Smooth muscle cell (in vitro differentiated cells): ENCODE measurements around the gene KCNJ4. TPM values are rescaled to one million over a fixed set of nuclear protein-coding genes. Genes with fewer than 3 reads are reported as not detected.

Source experiments
- DNase-seq: peaks from one replicate; lab custom pipeline; 2025; ENCODE audit not compliant: unreplicated experiment; lab: John Stamatoyannopoulos, UW
- H2AFZ ChIP-seq: fragments of 200-600 bp; sonication (generic); 2 replicates; pipeline ENCODE4 v1.6.0; 2016; ENCODE audit warnings: antibody characterized with exemption, low read depth, mild to moderate bottlenecking
- H3F3A ChIP-seq: fragments of 200-600 bp; sonication (generic); 2 replicates; pipeline ENCODE4 v1.6.0; 2017; ENCODE audit warnings: antibody characterized with exemption, low read depth
- H3K27ac ChIP-seq: fragments of 200-600 bp; sonication (generic); 2 replicates; pipeline ENCODE4 v1.5.1; 2016; ENCODE audit warnings: low read depth, mild to moderate bottlenecking
- H3K27me3 ChIP-seq: fragments of 200-600 bp; sonication (generic); 2 replicates; pipeline ENCODE4 v1.6.1; 2016; ENCODE audit warnings: low read depth, mild to moderate bottlenecking
- H3K36me3 ChIP-seq: fragments of 200-600 bp; sonication (generic); 2 replicates; pipeline ENCODE4 v1.5.1; 2016; ENCODE audit warnings: low read depth
- H3K4me1 ChIP-seq: fragments of 200-600 bp; sonication (generic); 2 replicates; pipeline ENCODE4 v1.5.1; 2016; ENCODE audit warnings: low read depth
- H3K4me2 ChIP-seq: fragments of 200-600 bp; sonication (generic); 2 replicates; pipeline ENCODE4 v1.6.0; 2016; ENCODE audit warnings: mild to moderate bottlenecking
- H3K4me3 ChIP-seq: fragments of 200-600 bp; sonication (generic); 2 replicates; pipeline ENCODE4 v1.5.1; 2016; ENCODE audit warnings: mild to moderate bottlenecking
- H3K79me2 ChIP-seq: fragments of 200-600 bp; sonication (generic); 2 replicates; pipeline ENCODE4 v1.6.0; 2016; ENCODE audit warnings: low read depth, mild to moderate bottlenecking
- H3K9ac ChIP-seq: fragments of 200-600 bp; sonication (generic); 2 replicates; pipeline ENCODE4 v1.6.0; 2016; ENCODE audit warnings: low read depth
- H3K9me3 ChIP-seq: fragments of 200-600 bp; sonication (generic); replicated peaks from 2 replicates; pipeline ENCODE4 v1.5.1; 2016; ENCODE audit warnings: low read depth
- H4K20me1 ChIP-seq: fragments of 200-600 bp; sonication (generic); 2 replicates; pipeline ENCODE4 v1.6.0; 2016; ENCODE audit warnings: low read depth
- CTCF ChIP-seq: fragments of 200-600 bp; sonication (generic); IDR thresholded peaks from 2 replicates; pipeline ENCODE4 v1.5.1; 2017; ENCODE audit warnings: borderline replicate concordance, mild to moderate bottlenecking, antibody characterized with exemption; ENCODE audit not compliant: insufficient read depth, poor library complexity, severe bottlenecking
- WGBS: methylation state at CpG from one replicate; pipeline ENCODE4 v1.1.7; 2016; ENCODE audit warnings: low lambda C conversion rate; 5-methylcytosine and 5-hydroxymethylcytosine counted together
- polyA plus RNA-seq: library from polyadenylated mRNA; unstranded; fragments of >200 nt; fragmentation: Nextera tagmentation; extraction: Ambion mirVana; gene quantifications from 2 replicates; pipeline ENCODE4 v1.2.1, GENCODE V29; 2016
- total RNA-seq: library from RNA; depleted of rRNA; stranded (reverse); fragments of >200 nt; gene quantifications from 2 replicates; pipeline ENCODE4 v1.2.3, GENCODE V29; 2014

KCNJ4 gene
- total and polyA plus RNA-seq, 2 experiments from 2014 or later, result not detected

DNA sequence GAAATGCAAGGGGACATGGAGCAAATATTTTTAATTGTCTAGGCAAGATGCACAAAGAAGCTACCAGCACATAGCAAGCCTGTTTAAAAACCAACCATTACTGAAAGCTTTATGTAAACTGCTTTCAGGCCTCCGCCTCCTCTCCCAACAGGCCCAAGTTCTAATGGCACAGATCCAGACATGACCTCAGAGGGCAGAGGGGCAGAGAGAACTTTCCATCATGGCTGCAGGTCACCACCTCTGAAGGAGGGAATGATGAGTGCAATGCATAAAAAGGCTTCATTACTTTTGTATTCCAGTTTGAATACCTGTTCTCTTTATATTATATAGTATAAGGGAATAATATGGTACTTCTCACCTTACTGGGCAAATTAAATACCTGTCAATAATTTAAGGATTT is 35.9 kb upstream of the KCNJ4 start:
- Histone ChIP-seq H3K4me2 (no peak overlapping the region), H3K9me3 (no peaks in the 10 kb centered on the region), H3K4me1 (no peaks in the 10 kb centered on the region), H4K20me1 (peaks cover 100% of the 10 kb centered on the region), H3K27me3 (no peaks in the 10 kb centered on the region), H3K27ac (peak overlapping the region; percentile 75), H3K79me2 (peaks cover 53% of the 10 kb centered on the region), H3F3A (peaks cover 80% of the 10 kb centered on the region), H3K36me3 (peaks cover 35% of the 10 kb centered on the region), H3K9ac (no peak overlapping the region), H2AFZ (no peak overlapping the region), H3K4me3 (no peak overlapping the region)
- no peak for TF ChIP-seq CTCF
- DNase-seq, result no peak
- WGBS, result 86% methylated on average over 1 of the region's 1 CpG

DNA sequence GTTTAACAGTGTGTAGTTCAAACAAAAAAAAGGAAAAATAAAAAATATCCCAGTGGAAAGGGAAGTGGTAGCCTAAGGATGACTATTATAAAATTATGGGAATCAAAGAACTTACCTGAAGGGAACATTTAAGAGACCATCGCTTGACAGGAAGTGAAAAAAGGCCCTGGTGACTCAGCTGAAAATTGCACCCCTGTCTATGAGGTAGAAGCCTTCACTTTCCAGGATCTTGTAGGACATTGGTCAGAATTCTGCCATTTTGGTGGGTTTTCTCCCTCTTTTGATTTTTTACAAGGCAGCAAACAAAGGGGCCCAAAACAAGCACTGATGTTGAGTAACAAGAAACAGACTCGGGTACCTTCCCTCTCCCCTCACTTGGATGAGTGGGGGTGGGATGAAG is 35.5 kb upstream of the KCNJ4 start:
- Histone ChIP-seq H3K79me2 (peaks cover 49% of the 10 kb centered on the region), H3K4me3 (no peak overlapping the region), H3K9me3 (no peaks in the 10 kb centered on the region), H3K4me1 (no peaks in the 10 kb centered on the region), H3K36me3 (peaks cover 31% of the 10 kb centered on the region), H3K27me3 (no peaks in the 10 kb centered on the region), H2AFZ (no peak overlapping the region), H4K20me1 (peaks cover 98% of the 10 kb centered on the region), H3K9ac (no peak overlapping the region), H3K4me2 (no peak overlapping the region), H3F3A (peaks cover 79% of the 10 kb centered on the region), H3K27ac (peak overlapping the region; percentile 75)
- no peak for DNase-seq
- no peak for TF ChIP-seq CTCF
- WGBS, result 85% methylated on average over 2 of the region's 2 CpGs

- Histone ChIP-seq H3K36me3 (peaks cover 33% of the 10 kb centered on the region), H3K4me1 (no peaks in the 10 kb centered on the region), H3K79me2 (peaks cover 42% of the 10 kb centered on the region), H3K4me2 (no peak overlapping the region), H2AFZ (no peak overlapping the region), H3K4me3 (no peak overlapping the region), H3F3A (peaks cover 81% of the 10 kb centered on the region), H3K9me3 (no peaks in the 10 kb centered on the region), H3K27me3 (no peaks in the 10 kb centered on the region), H3K27ac (peak overlapping the region; percentile 75), H4K20me1 (peaks cover 97% of the 10 kb centered on the region), H3K9ac (no peak overlapping the region)
- DNase-seq, result no peak
- 82% methylated on average over 7 of the region's 7 CpGs for WGBS
- no peak for TF ChIP-seq CTCF
Observed at GRCh38 chr22:38489561-38490145, 34.7 kb upstream of the KCNJ4 start.

DNA sequence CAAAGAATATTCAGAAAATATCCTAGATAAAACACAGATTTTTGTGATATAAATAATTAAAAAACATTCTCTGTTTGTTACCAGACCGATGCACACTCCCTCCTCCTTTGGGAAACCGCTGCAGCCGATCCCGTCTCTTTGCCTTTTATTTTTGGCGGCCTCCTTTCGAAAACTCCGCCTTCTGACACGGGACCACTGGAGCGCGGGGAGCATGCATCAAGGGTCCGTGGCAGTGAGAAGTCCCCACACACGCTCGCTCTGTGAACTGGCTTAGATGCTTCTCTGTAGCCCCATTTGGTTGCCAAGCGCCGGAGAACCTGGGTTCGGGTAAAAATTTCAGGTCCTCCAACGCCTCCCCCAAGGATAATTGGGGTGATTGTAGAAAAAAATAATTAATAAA is 34.1 kb upstream of the KCNJ4 start:
- Histone ChIP-seq H3K79me2 (peaks cover 37% of the 10 kb centered on the region), H3K4me3 (no peak overlapping the region), H3K36me3 (peaks cover 31% of the 10 kb centered on the region), H3K9ac (no peak overlapping the region), H4K20me1 (peaks cover 97% of the 10 kb centered on the region), H3K9me3 (no peaks in the 10 kb centered on the region), H2AFZ (no peak overlapping the region), H3K4me1 (no peaks in the 10 kb centered on the region), H3K27me3 (no peaks in the 10 kb centered on the region), H3F3A (peaks cover 79% of the 10 kb centered on the region), H3K4me2 (no peak overlapping the region), H3K27ac (peak overlapping the region; percentile 75)
- WGBS, result 96% methylated on average over 17 of the region's 17 CpGs
- no peak for DNase-seq
- no peak for TF ChIP-seq CTCF
